Mucosa of stomach (tissue), 1 donor: ENCODE data around the gene AATK.

Experiments
- H3K27me3 ChIP-seq: one replicate; pipeline ENCODE4 v1.7.0; 2013; ENCODE audit warnings: mild to moderate bottlenecking, low read length; ENCODE audit not compliant: control insufficient read depth, insufficient read depth
- H3K36me3 ChIP-seq: one replicate; pipeline ENCODE4 v1.7.0; 2013; ENCODE audit warnings: low read length; ENCODE audit not compliant: control insufficient read depth, insufficient read depth
- H3K4me1 ChIP-seq: one replicate; pipeline ENCODE4 v1.7.0; 2013; ENCODE audit warnings: mild to moderate bottlenecking, low read length; ENCODE audit not compliant: control insufficient read depth, insufficient read depth
- H3K4me3 ChIP-seq: one replicate; pipeline ENCODE4 v1.7.0; 2013; ENCODE audit warnings: low read length
- H3K9ac ChIP-seq: one replicate; pipeline ENCODE4 v1.7.0; 2013; ENCODE audit warnings: mild to moderate bottlenecking, low read length, moderate library complexity
- H3K9me3 ChIP-seq: one replicate; pipeline ENCODE4 v1.7.0; 2013; ENCODE audit warnings: mild to moderate bottlenecking, low read length, moderate library complexity; ENCODE audit not compliant: control insufficient read depth
- donor health status: Pancreatic carcinoma.

The AATK gene

DNA sequence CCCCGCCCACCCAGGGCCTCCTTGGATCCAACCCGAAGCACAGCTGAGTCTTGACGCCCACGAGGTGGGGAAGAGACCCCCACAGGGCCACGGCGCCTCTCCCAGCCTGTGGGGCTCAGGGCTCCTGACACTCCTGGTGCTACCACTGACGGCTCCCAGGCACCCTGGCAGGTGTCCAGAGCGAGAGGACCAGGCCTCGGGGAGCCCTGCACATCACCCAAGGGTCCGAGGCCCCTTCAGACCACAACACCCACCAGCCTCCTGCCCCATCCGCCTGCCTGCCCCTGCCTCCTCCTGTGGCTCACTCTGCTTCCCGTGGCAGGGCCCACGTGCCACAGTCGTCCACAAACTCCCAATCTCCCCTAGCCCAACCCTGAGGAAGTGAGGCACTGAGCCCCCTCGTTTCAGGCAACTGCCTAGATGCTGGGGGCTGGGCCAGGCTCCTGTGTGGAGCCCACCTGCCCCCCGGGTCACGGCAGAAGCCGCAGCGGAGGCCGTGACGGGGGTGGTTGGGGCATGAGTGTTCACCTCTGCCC, 28.3 kb upstream of the AATK start:
- no peak overlapping the region for H3K9ac ChIP-seq
- peaks cover 6% of the 10 kb centered on the region for H3K4me1 ChIP-seq
- no peaks in the 10 kb centered on the region for H3K9me3 ChIP-seq
- no peak overlapping the region for H3K4me3 ChIP-seq
- H3K36me3 ChIP-seq: no peaks in the 10 kb centered on the region
- H3K27me3 ChIP-seq: no peaks in the 10 kb centered on the region

DNA sequence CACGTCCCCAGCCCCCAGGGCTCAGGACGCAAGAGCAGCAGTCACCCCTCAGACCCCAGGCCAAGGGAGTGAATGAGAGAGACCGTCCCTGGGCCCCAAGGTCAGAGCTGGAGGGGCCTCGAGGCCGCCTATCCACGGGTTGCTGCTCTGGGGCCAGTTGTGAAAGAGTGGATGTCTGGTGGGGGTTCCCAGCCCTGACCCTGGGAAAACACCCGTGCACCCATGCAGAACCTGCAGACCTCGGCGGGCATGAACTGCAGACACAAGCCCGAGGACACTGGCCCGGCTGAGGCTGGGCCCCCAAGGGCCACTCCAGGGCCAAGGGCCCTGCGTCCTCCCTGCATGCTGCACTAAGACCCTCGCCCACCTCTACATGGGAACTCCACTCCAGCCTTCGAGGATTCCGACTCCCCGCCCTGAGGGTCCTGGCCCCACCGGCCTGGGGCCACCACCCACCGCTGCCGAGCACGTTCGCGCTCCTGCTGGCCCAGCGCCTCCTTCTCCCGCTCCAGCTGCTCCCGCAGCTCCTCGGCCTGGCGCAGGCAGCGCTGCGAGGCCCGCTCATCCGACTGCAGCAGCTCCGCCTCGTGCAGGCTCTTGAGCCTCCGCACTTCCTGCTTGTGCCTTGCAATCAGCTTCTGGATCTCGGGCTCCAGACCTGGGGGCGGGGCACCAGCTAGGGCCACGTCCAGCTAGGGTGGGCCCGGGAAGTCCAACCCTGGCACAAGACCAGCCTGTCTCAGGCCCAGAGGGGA, 27.6 kb upstream of the AATK start:
- H3K27me3 ChIP-seq: no peaks in the 10 kb centered on the region
- H3K36me3 ChIP-seq: no peaks in the 10 kb centered on the region
- H3K4me1 ChIP-seq: peaks cover 6% of the 10 kb centered on the region
- no peak overlapping the region for H3K4me3 ChIP-seq
- H3K9me3 ChIP-seq: no peaks in the 10 kb centered on the region
- no peak overlapping the region for H3K9ac ChIP-seq

- Histone ChIP-seq H3K9me3 (no peaks in the 10 kb centered on the region), H3K9ac (no peak overlapping the region), H3K4me1 (peaks cover 6% of the 10 kb centered on the region), H3K27me3 (no peaks in the 10 kb centered on the region), H3K36me3 (no peaks in the 10 kb centered on the region), H3K4me3 (no peak overlapping the region)
Observed at GRCh38 chr17:81193051-81193410, 27.0 kb upstream of the AATK start.

- Histone ChIP-seq H3K4me3 (no peak overlapping the region), H3K9ac (no peak overlapping the region), H3K9me3 (no peaks in the 10 kb centered on the region), H3K36me3 (no peaks in the 10 kb centered on the region), H3K27me3 (no peaks in the 10 kb centered on the region), H3K4me1 (peaks cover 6% of the 10 kb centered on the region)
Observed at GRCh38 chr17:81192386-81193050, 26.5 kb upstream of the AATK start.

DNA sequence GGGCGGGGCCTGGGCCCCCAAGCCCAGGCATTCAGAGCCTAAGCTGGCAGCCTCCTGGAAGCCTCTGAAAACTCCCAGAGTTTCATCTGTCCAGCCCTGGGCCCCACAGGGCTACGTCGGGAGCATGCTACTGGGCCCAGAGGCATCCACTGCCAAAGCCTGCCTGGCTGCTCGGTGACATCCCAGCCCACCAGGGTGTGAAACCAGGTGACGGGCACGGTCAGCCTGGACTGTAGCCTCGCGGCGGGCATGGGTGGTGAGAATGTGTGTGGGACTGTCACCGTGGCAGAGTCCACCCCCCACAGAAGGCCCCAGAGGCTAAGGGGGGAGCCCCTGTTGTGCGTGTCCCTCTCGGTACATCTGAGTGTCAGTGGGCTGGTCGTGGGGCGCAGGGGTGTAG, 25.6 kb upstream of the AATK start:
- H3K4me3 ChIP-seq: no peak overlapping the region
- no peaks in the 10 kb centered on the region for H3K36me3 ChIP-seq
- no peaks in the 10 kb centered on the region for H3K9me3 ChIP-seq
- no peaks in the 10 kb centered on the region for H3K27me3 ChIP-seq
- no peak overlapping the region for H3K9ac ChIP-seq
- peaks cover 6% of the 10 kb centered on the region for H3K4me1 ChIP-seq

DNA sequence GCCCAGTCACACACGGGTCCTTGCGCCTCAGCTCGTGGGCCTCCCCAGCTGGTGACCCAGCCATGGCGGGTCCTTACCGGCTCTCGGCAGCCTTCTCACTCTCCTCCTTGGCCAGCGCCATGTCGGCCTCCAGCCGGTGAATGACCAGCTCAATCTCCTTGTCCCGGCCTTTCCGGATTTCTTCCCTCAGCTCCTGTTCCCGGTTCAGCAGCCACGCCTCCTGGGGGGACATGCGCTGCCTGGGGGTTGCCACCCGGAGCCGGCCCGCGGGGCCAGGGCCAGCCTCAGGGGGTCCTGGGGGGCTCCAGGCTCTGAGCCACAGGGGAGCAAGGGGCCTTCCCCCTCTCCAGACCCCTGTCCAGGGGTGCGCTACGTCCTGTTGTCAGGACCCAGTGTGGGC, 25.1 kb upstream of the AATK start:
- Histone ChIP-seq H3K9ac (no peak overlapping the region), H3K9me3 (no peaks in the 10 kb centered on the region), H3K4me1 (peaks cover 6% of the 10 kb centered on the region), H3K36me3 (no peaks in the 10 kb centered on the region), H3K27me3 (no peaks in the 10 kb centered on the region), H3K4me3 (no peak overlapping the region)

- peaks cover 6% of the 10 kb centered on the region for H3K4me1 ChIP-seq
- no peaks in the 10 kb centered on the region for H3K27me3 ChIP-seq
- no peak overlapping the region for H3K4me3 ChIP-seq
- H3K9me3 ChIP-seq: no peaks in the 10 kb centered on the region
- no peak overlapping the region for H3K9ac ChIP-seq
- no peaks in the 10 kb centered on the region for H3K36me3 ChIP-seq
Observed at GRCh38 chr17:81190591-81190990, 24.6 kb upstream of the AATK start.

DNA sequence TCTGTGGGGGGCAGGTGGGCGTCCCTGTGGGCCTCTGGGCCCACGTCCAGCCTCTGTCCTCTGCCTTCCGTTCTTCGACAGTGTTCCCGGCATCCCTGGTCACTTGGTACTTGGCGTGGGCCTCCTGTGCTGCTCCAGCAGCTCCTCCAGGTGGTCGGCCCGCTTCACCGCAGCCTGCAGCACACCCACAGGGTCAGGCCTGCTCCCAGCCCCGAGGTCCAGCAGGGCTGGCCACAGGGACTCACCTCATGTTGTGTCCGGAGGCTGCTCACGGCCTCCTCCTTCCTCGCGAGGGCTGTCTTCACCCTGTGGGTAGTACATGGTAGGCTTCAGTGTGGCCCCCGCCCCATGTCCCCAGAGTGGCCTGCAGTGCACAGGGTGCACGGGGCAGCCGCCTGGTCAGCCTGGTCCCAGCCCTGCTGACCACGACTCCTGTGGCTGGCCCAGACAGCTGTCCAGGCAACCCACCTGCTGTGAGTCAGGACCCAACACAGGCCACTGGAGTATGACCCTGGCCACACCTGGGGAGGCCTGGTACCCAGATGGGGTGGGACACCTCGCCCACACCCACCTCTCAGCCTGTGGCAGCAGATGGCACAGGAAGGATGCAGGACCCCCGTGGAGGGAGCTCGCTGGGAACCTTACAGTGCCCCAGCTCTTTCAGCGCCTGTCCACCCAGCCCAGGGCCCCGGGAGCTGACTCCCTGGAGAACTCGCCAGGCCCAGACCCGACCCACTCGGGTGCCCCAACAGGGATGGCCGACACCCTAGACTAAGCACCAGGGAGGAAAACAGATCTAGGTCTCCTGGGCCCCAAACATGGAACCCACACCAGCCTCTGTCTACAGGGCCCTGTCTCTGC, 23.9 kb upstream of the AATK start:
- Histone ChIP-seq H3K4me3 (no peak overlapping the region), H3K9me3 (no peaks in the 10 kb centered on the region), H3K36me3 (no peaks in the 10 kb centered on the region), H3K27me3 (no peaks in the 10 kb centered on the region), H3K4me1 (peaks cover 6% of the 10 kb centered on the region), H3K9ac (no peak overlapping the region)

- no peaks in the 10 kb centered on the region for H3K36me3 ChIP-seq
- H3K4me3 ChIP-seq: no peak overlapping the region
- H3K4me1 ChIP-seq: peaks cover 6% of the 10 kb centered on the region
- no peaks in the 10 kb centered on the region for H3K27me3 ChIP-seq
- H3K9ac ChIP-seq: no peak overlapping the region
- no peaks in the 10 kb centered on the region for H3K9me3 ChIP-seq
Observed at GRCh38 chr17:81189016-81189415, 23.0 kb upstream of the AATK start.

DNA sequence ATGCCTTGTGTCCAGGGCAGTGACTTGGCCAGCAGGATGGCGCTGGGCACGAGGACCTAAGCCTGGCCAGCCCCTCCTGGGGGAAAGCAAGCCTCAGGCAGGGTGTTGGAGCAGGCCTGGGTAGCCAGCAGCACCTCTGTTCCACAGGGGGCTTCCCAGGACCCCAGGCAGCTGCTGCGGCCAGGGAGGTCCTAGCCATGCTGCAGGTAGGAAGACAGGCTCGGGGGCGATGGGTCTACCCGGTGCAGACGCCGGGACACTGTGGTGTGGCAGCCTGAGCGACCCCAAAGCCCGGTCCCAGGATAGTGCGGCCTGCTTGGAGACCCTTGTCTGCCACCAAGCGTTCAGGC, 22.4 kb upstream of the AATK start:
- peaks cover 2% of the 10 kb centered on the region for H3K4me1 ChIP-seq
- no peak overlapping the region for H3K9ac ChIP-seq
- no peaks in the 10 kb centered on the region for H3K9me3 ChIP-seq
- H3K36me3 ChIP-seq: no peaks in the 10 kb centered on the region
- no peak overlapping the region for H3K4me3 ChIP-seq
- peaks cover under 1% of the 10 kb centered on the region for H3K27me3 ChIP-seq

- H3K27me3 ChIP-seq: peaks cover 4% of the 10 kb centered on the region
- H3K36me3 ChIP-seq: no peaks in the 10 kb centered on the region
- no peaks in the 10 kb centered on the region for H3K9me3 ChIP-seq
- H3K4me1 ChIP-seq: no peaks in the 10 kb centered on the region
- no peak overlapping the region for H3K4me3 ChIP-seq
- H3K9ac ChIP-seq: no peak overlapping the region
Observed at GRCh38 chr17:81187586-81188490, 21.8 kb upstream of the AATK start.
